GM12875 (cell line): ENCODE data around the gene XRN1.
"Not testable (repeated sequence)": the region's sequence is repeated elsewhere in the genome, so short reads cannot be mapped to it uniquely, and the experiment has no call there.

ENCODE experiments used
- H3K4me3 ChIP-seq: one replicate; pipeline ENCODE4 v1.5.1; 2011; ENCODE audit warnings: low read depth, low read length, control low read depth
- CTCF ChIP-seq: IDR thresholded peaks from 2 replicates; pipeline ENCODE4 v1.5.1; 2011; ENCODE audit warnings: low read depth, mild to moderate bottlenecking, control low read depth, inconsistent platforms, low read length, moderate library complexity, borderline replicate concordance; ENCODE audit not compliant: insufficient read depth

Gene XRN1

GRCh38 chr3:142394921-142395622 is 52.8 kb downstream of the XRN1 start:
- H3K4me3 ChIP-seq, result no peak overlapping the region
- TF ChIP-seq CTCF, result no peak

- TF ChIP-seq CTCF, result no peak
- H3K4me3 ChIP-seq, result no peak overlapping the region
Observed at GRCh38 chr3:142385078-142385477, 62.8 kb downstream of the XRN1 start.

GRCh38 chr3:142374687-142375086 is 73.2 kb downstream of the XRN1 start:
- no peak for TF ChIP-seq CTCF
- no peak overlapping the region for H3K4me3 ChIP-seq

- not testable (repeated sequence) for H3K4me3 ChIP-seq
Observed at GRCh38 chr3:142369576-142369975, 78.3 kb downstream of the XRN1 start.

- H3K4me3 ChIP-seq, result no peak overlapping the region
- no peak for TF ChIP-seq CTCF
Observed at GRCh38 chr3:142366434-142366833, 81.4 kb downstream of the XRN1 start.

- H3K4me3 ChIP-seq, result no peak overlapping the region
- no peak for TF ChIP-seq CTCF
Observed at GRCh38 chr3:142363936-142364467, 83.8 kb downstream of the XRN1 start.

- not testable (repeated sequence) for H3K4me3 ChIP-seq
Observed at GRCh38 chr3:142363433-142363832, 84.4 kb downstream of the XRN1 start.

GRCh38 chr3:142359367-142359766 is 88.5 kb downstream of the XRN1 start:
- TF ChIP-seq CTCF, result no peak
- no peak overlapping the region for H3K4me3 ChIP-seq
